Measurements from ENCODE around the gene UBL4B.
A peak's percentile ranks its signal among the peaks of the same experiment; 100 is the strongest.

UBL4B gene

GRCh38 chr1:110118636-110119396, 6.6 kb downstream of the UBL4B start:
- peak; percentile 51 for DNase-seq

DNA sequence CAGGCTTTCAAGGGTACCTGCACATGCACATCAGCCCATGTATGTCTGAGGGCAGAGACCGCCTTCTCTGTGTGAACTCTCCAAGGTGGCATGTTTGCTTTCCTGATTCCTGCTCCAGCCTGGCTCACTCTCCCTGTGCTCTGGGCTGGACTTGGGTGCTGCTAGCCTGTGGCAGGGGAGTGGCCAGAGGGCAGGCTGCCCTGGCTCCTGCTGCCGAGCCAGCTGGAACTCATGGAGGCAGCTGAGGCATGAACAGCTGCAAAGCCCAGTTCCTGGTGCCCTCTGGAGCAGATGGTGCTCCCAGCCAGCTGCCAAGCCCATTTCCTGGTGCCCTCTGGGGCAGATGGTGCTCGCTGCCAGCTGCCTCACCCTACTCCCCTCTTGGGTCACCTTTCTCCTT, 7.6 kb downstream of the UBL4B start:
- no peak for DNase-seq

DNA sequence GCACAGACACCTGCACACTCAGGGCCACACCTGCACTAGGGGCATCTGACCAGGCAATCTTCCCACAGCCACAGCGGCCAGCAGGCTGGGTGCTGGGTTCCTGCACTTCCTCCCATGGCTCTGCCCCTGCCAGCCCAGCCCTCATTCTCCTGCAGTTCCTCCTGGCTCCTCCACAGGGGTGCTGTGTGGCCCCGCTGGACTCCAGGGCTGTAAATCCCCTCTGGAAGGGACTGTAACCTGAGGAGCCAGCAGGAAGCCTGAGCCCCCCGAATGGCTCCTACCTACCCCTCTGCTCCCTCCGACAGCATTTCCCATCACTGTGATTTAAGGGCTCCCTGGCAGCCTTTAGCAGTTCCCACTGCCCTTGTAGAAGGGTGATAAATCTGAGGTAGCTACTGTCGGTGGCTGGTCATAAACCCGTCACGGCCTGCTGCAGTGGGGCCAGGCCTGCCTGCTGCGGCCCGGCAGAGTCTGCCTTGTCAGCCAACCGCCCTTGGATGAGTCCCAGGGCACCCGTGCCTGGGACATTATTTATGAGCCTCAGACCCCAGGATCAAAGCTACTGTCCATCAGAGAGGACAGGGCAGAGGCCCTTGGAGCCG, 8.8 kb downstream of the UBL4B start:
- no peak for DNase-seq

GRCh38 chr1:110123224-110123623, 11.0 kb downstream of the UBL4B start:
- no peak for DNase-seq

- DNase-seq, result no peak
Measured at GRCh38 chr1:110125810-110126209, 13.6 kb downstream of the UBL4B start.

GRCh38 chr1:110130113-110130591, 17.9 kb downstream of the UBL4B start:
- DNase-seq, result no peak

- DNase-seq, result no peak
Measured at GRCh38 chr1:110130989-110131388, 18.7 kb downstream of the UBL4B start.

DNA sequence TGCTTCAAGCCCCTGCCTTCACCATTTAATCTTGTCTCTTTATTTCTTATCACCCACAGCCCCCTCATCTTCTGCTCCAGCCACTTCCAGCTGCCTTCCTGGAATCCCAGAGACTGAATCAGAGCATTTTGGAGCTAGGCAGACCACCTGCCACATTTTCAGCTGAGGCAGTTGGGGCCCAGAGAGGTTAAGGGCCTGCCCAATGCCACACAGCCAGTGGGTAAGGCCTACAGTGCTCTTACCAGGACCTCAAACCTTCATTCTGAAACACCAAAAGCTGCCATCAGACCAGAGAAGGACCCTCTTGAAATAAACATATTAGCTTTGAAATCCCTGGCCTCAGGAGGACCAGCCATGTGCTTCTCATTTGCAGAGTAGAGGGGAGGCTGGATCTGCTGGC, 20.4 kb downstream of the UBL4B start:
- DNase-seq, result no peak

GRCh38 chr1:110133436-110133835, 21.2 kb downstream of the UBL4B start:
- no peak for DNase-seq

GRCh38 chr1:110134050-110134595, 21.9 kb downstream of the UBL4B start:
- no peak for DNase-seq

- no peak for DNase-seq
Measured at GRCh38 chr1:110135246-110135645, 23.0 kb downstream of the UBL4B start.

- DNase-seq, result no peak
Measured at GRCh38 chr1:110135666-110136065, 23.4 kb downstream of the UBL4B start.

DNA sequence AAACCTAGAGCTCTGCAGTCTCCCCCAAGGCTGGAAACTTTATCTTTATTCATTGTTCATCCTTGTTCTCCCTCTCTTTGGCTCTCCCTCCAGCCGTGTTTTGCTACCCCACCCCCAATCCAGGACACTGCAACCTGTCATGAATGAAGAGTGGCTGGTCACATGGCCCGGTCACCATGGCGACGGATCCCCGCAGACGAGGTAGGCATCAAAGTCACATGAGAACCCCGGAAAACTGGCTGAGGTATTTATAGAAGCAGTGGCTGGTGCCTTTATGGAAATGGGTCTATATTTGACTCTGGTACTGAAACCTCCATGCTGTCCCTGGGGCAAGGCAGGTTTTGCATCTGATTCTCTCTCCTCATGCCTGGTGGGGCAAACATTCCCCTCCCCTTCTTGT, 24.7 kb downstream of the UBL4B start:
- no peak for DNase-seq

DNA sequence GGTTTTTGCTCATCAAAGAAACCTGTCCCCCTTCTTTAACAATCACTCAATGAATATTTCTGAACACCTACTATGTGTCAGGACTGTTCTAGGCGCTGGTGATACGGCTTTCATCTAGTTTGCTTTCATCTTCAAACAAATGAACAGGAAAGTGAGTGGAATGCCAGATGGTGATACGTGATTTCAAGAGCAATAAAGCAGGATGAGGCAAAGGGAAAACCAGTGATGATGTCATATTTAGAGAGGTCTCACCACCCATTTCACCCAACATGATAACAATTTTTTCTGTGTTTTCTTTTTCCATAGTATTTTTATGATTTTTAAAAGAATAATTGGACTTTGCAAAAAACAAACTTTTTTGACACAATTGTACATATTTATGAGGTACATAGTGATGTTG, 26.7 kb downstream of the UBL4B start:
- DNase-seq, result no peak

- DNase-seq, result no peak
Measured at GRCh38 chr1:110144366-110144765, 32.1 kb downstream of the UBL4B start.

DNA sequence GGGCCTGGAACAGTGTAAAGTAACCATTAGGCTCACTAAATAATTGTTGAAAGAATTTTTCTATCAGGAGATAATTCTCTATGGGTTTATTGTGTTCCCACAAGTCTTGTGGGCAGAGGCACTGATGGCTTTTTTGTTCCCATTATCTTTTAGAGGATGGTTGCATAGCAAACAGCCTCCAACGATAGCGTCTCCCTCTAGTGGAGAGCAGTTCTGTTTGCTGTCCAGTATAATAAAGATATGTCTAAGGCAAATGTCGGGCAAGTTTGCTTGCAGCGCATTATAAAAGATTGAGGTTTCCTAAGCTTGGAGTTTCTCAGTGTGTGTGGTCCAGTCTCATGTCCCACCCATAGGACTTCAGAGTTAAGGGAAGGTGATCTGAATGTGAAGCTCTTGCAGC, 36.7 kb downstream of the UBL4B start:
- DNase-seq, result no peak

DNA sequence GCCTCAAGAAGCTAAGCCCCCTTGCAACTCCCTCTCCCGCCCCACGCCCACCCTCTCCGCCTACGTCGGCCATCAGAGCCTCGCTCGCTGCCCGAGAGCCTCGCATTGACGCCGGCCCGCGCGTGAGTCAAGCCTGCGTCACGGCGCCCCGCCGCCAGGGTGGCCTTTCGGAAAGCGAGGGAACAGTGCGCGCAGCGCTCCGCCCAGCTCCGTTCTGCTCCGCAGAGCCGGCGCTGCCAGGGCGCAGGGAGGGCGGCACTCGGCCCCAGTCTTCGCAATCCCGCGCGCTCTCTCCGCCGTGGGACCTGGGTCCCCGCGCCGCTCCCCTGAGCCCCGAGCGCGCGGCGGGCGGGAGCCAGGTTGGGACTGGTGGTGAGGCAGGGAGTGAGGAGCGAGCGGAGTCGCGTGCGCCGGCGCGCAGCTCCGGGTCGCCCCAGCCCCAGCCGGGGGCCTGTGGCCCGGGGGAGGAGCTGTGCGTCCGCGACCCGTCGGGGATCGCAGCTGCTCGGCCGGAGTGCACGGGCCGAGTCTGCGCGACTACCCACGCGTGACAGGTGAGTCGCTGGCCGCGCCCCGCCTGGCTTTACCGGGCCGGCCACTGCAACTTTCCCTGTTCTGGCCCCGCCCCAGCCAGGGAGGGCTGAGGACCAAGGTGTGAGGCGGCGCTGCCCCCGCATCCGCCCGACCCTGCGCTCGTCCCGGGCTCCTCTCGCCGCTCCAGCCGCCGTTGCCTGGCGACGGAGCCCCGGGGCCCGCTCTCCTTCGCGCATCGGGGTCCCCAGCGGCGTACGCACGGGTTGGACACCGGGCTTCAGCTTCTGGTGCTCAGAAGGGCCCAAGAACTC, 38.3 kb downstream of the UBL4B start, which contains the start of gene SLC6A17:
Gene SLC6A17, plus strand, starts transcription at position 165 of the 845 bp plus-strand sequence. CDS start 16,436 bp downstream, outside the sequence.
- peak; percentile 52 for DNase-seq

DNA sequence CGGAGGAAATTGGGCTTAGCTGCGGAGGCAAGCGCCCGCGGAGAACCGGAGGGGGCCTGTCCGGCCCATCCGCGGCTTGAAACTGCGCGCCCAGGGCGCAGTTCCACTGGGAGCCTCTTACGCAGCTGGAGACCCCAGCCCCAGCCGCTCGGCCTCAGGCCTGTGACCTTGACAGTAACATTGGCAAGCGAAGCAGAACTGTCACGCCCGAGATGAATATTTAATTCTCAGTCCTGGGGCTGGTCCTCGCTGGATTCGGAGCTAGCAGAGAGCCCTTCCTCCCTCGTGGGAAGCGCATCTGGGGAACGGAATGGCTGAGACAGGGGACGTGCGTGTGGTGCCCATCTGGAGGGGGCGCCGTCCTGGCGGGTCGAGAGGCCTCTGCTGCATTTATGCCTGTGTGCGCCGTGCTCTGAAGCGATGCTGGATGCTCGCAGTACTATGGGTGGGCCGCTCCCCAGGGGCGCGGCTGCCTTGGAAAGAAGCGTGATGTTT, 39.0 kb downstream of the UBL4B start:
- no peak for DNase-seq

DNA sequence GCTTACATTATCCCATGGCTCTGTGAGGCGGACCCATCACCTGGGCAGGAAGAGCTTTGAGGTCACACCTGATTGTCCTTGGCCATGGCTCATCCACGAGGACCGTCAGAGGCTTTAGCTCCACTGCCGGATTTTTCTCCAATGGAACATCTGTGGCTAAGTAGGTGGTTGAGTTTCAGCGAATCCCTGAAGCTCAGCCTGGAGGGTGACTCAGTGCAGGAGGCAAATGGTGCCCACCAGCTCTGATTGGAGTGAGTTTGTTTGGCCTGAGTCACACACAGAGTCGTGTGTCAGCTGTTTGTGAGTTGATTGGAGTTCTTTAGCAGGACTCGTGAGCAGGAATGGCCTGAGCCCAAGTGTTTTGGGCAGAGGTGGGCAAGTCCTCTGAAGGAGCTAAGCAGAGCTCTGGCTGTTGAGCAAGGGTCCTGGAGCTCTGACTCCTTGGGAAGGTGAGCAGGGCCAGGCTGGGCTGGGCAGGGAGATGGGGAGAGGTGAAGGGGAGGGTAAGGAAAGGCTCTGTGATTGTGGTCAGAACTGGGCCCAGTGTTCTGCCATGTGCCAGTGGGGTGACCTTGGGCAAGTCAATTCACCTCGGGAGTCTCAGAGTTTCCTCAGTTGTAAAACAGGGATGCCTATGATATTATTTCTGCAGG, 40.0 kb downstream of the UBL4B start:
- peak; percentile 40 for DNase-seq

GRCh38 chr1:110153407-110153950, 41.2 kb downstream of the UBL4B start:
- no peak for DNase-seq

- DNase-seq, result no peak
Measured at GRCh38 chr1:110155878-110156522, 43.8 kb downstream of the UBL4B start.

GRCh38 chr1:110158261-110158660, 46.0 kb downstream of the UBL4B start:
- DNase-seq, result no peak

All from NCI-H226 (cell line).